Suppressor macrophage treated with lipopolysaccharide for 4 hours (primary cell): ENCODE data around the gene ENO2.

Experiments used
- DNase-seq: peaks from one replicate; pipeline ENCODE4 v3.0.0-alpha.2; 2020

ENO2 gene

DNA sequence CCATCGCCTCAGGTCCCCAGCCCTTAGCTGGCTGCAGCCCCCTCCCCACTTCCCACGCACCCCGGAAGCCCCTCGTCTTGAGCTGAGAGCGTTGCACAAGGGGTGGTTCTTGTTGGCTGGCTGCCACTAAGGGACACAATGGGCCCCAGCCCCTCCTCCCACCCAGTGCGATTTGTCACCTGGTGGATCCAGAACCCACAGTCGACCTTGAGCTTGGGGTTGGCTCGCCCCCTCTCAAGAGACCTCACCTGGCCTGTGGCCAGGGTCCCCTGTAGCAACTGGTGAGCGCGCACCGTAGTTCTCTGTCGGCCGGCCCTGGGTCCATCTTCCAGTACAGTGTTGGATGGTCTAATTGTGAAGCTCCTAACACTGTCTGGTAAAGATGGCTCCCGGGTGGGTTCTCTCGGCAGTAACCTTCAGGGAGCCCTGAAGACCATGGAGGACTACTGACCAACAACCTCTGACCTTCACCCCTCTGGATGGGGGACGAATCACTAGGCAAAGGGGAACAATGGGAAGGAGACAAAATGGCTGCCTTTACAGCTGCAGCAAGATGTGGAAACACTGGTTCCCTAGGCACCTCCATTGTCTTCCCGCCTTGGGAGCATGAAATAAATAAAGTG, 49.5 kb downstream of the ENO2 start:
- no peak for DNase-seq

DNA sequence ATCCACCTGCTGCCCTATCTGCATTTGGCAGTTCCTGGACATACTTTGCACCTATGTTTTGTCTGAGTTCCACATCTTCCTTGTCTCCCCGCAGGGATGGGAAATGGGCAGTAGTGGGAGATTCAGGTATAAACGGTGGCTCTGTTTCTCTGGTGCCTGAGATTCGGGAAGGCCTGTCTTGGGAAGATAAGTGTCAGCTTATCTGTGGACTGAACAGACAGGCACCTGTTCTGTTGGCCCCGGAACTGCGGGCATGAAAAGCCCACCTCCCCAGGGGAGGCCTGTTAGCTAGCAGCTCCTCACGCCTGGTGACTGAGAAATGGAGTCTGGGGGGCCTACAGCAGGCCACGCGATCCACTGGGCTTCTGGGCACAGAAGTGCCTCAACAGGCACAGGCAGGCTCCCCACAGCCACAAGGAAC, 50.2 kb downstream of the ENO2 start:
- no peak for DNase-seq

DNA sequence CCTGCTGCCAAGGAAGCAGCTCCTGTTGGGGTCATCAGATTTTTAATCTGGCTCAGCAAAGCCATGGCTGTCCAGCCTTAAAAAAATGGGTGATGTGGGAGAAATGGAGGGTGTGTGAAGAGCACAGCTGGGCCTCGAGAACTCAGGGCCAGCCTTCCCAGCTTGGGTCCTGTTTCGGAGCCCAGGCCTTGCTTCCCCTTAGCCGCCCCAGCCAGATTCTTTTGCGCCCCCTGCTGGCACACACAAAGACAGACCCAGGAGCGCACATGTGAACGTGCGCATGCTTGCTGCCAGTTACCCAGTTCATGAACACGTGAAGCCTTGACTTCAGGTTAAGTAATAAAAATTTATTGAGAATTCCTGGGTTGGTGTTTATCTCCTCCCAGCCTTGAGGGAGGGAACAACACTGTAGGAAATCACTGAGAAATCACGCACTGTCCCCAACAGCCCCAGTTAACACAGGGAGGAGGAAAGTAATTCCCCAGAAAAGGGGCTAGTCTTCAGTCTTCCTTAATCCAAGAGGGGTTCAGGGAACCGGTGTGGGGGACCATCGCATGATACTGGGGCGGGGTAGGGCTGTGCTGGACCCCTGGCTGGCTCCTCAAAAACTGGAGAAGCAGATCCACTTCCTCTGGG, 50.8 kb downstream of the ENO2 start:
- peak; percentile 95 for DNase-seq

DNA sequence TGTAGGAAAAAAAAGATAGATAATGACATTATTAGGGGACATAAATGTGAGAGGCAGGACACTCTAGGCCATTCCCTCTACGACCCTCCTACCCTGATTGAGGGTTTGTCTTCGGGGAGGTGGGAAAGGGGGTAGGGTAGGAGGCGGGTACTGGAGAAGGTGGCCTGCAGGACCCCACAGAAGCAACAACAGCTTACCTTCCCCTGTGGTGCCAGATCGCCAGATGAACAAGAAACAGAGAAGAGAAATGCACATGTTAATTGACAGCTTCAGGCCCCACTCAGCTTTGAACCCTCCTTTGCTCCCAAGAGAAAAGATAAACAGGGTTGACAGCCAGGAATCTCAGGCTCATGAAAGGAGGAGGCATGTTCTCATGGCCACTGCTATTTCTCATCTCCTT, 51.3 kb downstream of the ENO2 start:
- no peak for DNase-seq

DNA sequence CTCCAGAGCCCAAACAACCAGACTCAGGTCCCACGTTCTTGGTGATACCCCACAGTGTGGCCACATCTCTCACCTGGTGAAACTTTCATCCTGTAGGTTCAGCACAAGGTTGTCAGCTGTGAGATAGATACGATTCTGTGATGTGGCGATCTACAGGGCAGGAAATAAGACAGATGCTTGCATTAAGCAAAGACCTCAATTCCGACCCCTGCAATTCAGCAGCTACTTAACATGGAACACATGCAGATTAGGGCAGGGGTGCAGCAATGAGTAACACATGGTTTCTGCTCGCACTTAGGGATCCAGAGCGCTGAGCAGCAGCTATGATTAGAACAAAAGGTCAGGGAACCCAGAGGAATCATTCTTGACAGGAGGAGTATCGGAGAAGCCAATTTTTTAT, 52.0 kb downstream of the ENO2 start:
- no peak for DNase-seq

DNA sequence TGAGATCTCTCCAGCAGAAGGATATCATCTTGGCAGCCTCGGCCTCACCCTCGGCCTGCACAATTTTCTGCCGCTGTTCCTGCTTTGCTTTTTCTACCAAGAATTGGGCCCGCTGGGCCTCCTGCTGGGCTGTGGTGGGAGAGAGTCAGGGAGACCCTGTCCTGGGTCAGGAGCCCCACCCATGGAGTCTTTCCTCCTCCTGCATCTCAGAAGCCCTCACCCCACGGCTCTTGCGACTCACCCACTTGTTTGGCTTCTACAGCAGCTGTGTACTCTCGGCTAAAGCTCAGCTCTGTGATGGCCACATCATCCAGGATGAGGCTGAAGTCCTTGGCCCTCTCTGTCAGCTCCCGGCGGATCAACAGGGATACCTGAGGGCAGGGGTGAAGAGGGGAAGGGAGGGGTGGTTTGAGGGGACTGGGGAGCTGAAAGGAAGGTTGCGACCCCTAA, 53.3 kb downstream of the ENO2 start:
- no peak for DNase-seq

DNA sequence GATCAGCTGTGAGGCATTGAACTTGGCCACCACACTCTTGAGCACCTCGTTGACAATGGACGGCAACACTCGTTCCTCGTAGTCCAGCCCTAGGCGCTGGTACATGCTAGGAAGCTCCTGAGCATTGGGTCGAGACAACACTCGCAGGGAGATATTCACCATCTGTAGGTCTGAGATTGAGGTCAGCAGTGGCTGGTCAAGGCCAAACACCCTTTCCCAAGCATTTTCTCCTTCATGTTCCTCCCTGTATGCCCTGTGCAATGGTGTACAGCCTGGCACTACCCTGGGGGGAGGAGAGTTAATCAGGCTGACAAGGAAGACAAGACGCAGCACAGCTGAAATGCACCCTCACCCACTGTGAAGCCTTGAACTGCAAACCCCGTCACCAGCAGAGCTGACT, 54.0 kb downstream of the ENO2 start:
- no peak for DNase-seq

DNA sequence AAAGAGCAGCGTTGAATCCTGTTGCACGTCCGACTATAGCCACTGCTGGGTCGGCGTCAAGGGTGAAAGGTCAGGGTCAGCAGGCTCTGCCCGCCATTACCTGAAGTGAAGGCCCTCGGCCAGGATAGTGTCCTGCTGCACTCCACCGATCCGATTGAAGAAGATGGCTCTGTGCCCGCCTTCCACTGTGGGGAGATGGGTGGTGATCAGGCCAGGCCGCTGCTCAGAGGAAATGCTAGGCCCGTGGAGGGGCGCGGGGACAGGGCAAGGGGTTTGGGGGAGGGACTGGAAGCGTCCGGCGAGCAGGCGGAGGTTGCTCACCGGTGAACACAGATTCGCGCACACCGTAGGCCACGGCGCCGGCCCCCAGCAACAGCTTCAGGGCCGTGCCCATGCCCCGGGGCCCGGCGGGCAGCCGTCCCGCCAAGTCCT, 55.7 kb downstream of the ENO2 start:
- no peak for DNase-seq
